Embryonic facial prominence (tissue), 1 donor: Measurements from ENCODE around the gene ITPR1.
"Not testable (repeated sequence)": the region's sequence is repeated elsewhere in the genome, so short reads cannot be mapped to it uniquely, and the experiment has no call there.

Source experiments
- DNase-seq: peaks from one replicate; pipeline ENCODE4 v3.0.0-alpha.2; 2016; ENCODE audit errors: extremely low spot score

ITPR1 gene

GRCh38 chr3:4493014-4493940 lies at the start of gene ITPR1:
ITPR1 (plus strand) TSS chr3:4493348; CDS start chr3:4516492, 23,144 bp downstream.
- peak; percentile 98 for DNase-seq

- DNase-seq, result no peak
Observed at GRCh38 chr3:4447295-4447999, 45.7 kb upstream of the ITPR1 start.

- no peak for DNase-seq
Observed at GRCh38 chr3:4448187-4448586, 45.0 kb upstream of the ITPR1 start.

GRCh38 chr3:4449043-4449805 lies 43.9 kb upstream of the ITPR1 start:
- no peak for DNase-seq

- DNase-seq, result no peak
Observed at GRCh38 chr3:4454142-4454541, 39.0 kb upstream of the ITPR1 start.

- DNase-seq, result not testable (repeated sequence)
Observed at GRCh38 chr3:4456780-4457179, 36.4 kb upstream of the ITPR1 start.

- no peak for DNase-seq
Observed at GRCh38 chr3:4458961-4459360, 34.2 kb upstream of the ITPR1 start.

- no peak for DNase-seq
Observed at GRCh38 chr3:4460334-4460733, 32.8 kb upstream of the ITPR1 start.

GRCh38 chr3:4461468-4462090 lies 31.6 kb upstream of the ITPR1 start:
- DNase-seq, result no peak

GRCh38 chr3:4462369-4463040 lies 30.6 kb upstream of the ITPR1 start:
- no peak for DNase-seq

GRCh38 chr3:4464576-4464975 lies 28.6 kb upstream of the ITPR1 start:
- no peak for DNase-seq

- DNase-seq, result peak; percentile 70
Observed at GRCh38 chr3:4466741-4467521, 26.2 kb upstream of the ITPR1 start, which contains the start of gene SUMF1. SUMF1 (minus strand) TSS chr3:4467269; CDS start chr3:4467245, 24 bp downstream.

- no peak for DNase-seq
Observed at GRCh38 chr3:4467522-4467867, 25.7 kb upstream of the ITPR1 start.

GRCh38 chr3:4471907-4472306 lies 21.2 kb upstream of the ITPR1 start:
- no peak for DNase-seq

GRCh38 chr3:4472312-4472711 lies 20.8 kb upstream of the ITPR1 start:
- DNase-seq, result no peak

GRCh38 chr3:4472766-4473165 lies 20.4 kb upstream of the ITPR1 start:
- DNase-seq, result no peak

- DNase-seq, result no peak
Observed at GRCh38 chr3:4474683-4475490, 18.3 kb upstream of the ITPR1 start.

- no peak for DNase-seq
Observed at GRCh38 chr3:4475804-4476203, 17.3 kb upstream of the ITPR1 start.

GRCh38 chr3:4476496-4476895 lies 16.7 kb upstream of the ITPR1 start:
- no peak for DNase-seq
